Tibial nerve (tissue), 3 donors: ENCODE measurements around the gene EPHA10.

Experiments
- POLR2A ChIP-seq, 2 donors: fragments of 450-650 bp; IDR thresholded peaks; one replicate each; pipeline ENCODE4 v1.6.1; 2017; ENCODE audit warnings: antibody characterized with exemption in 2 of 2, mild to moderate bottlenecking in 2 of 2, moderate library complexity in 2 of 2
- TF ChIP-seq, protein P1 (sequence below), 5 experiments: fragments of 200-600 bp in 3 of 5; fragments of 450-650 bp in 2 of 5; sonication (generic) in 3 of 5; IDR thresholded peaks; one replicate each; pipeline ENCODE4 v1.5.1; 2016 to 2019; ENCODE audit warnings: antibody characterized with exemption in 5 of 5, mild to moderate bottlenecking in 3 of 5, moderate library complexity in 2 of 5

DNA sequence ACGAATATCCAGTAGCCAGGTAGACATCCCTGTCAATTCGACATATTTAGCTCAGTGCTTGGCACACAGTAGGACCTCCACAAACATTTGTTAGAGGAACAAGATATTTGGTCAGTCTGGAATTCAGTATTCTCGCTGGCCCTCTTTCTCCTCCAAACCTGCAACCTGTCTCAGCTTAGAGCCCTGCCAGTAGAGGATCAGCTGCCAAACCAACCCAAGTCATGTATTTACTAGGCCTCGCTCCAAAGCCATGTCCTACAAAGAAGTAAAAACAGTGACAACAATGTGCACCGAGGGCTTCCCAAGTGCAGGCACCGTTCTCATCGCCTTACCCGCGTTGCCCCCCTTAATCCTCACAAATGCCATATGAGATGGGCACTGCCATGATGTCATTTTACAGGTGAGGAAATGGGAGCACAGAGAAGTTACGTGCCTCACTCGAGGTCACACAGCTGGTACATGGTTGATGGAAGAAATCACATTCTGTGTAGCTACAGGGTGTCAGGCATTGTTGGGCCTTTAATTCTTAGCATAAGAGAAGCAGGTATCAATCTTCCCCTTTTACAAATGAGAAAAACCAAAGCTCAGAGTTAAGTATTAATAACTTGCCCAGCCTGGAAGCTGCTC, 98.6 kb downstream of the EPHA10 start:
- TF ChIP-seq POLR2A (IDR thresholded peaks at IDR 0.05): no peak
- TF ChIP-seq, protein P1, sequence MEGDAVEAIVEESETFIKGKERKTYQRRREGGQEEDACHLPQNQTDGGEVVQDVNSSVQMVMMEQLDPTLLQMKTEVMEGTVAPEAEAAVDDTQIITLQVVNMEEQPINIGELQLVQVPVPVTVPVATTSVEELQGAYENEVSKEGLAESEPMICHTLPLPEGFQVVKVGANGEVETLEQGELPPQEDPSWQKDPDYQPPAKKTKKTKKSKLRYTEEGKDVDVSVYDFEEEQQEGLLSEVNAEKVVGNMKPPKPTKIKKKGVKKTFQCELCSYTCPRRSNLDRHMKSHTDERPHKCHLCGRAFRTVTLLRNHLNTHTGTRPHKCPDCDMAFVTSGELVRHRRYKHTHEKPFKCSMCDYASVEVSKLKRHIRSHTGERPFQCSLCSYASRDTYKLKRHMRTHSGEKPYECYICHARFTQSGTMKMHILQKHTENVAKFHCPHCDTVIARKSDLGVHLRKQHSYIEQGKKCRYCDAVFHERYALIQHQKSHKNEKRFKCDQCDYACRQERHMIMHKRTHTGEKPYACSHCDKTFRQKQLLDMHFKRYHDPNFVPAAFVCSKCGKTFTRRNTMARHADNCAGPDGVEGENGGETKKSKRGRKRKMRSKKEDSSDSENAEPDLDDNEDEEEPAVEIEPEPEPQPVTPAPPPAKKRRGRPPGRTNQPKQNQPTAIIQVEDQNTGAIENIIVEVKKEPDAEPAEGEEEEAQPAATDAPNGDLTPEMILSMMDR (IDR thresholded peaks at IDR 0.05): no peak
